ENCODE results near the gene NRXN3.

DNA sequence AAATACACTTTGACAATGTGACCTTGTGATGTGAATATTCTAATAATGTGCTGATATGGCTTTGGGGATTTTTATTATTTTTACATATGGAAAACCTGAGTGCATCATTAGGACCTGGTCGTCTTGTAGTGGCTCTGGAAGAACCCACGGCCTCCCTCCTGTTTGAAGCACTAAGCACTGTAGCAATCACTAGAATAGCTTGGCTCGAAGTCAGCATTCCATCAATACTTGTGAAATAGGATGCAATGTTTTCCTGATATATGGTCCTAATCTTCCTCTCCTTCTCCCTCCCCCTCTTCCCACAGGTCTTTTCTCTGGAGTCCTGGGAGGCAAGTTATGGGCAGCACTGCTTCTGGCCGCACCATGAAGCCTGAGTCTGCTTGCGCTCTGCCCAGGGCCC lies 71.9 kb downstream of the NRXN3 start:
- TF ChIP-seq, protein P1, sequence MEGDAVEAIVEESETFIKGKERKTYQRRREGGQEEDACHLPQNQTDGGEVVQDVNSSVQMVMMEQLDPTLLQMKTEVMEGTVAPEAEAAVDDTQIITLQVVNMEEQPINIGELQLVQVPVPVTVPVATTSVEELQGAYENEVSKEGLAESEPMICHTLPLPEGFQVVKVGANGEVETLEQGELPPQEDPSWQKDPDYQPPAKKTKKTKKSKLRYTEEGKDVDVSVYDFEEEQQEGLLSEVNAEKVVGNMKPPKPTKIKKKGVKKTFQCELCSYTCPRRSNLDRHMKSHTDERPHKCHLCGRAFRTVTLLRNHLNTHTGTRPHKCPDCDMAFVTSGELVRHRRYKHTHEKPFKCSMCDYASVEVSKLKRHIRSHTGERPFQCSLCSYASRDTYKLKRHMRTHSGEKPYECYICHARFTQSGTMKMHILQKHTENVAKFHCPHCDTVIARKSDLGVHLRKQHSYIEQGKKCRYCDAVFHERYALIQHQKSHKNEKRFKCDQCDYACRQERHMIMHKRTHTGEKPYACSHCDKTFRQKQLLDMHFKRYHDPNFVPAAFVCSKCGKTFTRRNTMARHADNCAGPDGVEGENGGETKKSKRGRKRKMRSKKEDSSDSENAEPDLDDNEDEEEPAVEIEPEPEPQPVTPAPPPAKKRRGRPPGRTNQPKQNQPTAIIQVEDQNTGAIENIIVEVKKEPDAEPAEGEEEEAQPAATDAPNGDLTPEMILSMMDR (IDR thresholded peaks at IDR 0.05; ENCODE audit: insufficient read depth, low read depth, low read length), result no peak
- TF ChIP-seq EZH2 (IDR thresholded peaks at IDR 0.05; ENCODE audit: insufficient read depth, low read length), result no peak

Measured in astrocyte (in vitro differentiated cells and primary cell).